GM12865 (cell line): ENCODE measurements around the gene HIP1R.

Source experiments
- DNase-seq: peaks from one replicate; pipeline ENCODE4 v3.0.0; 2010; ENCODE audit warnings: low read depth
- H3K4me3 ChIP-seq: 2 replicates; pipeline ENCODE4 v1.5.1; 2011; ENCODE audit warnings: mild to moderate bottlenecking, low read depth, low read length, control low read depth
- TF ChIP-seq, protein P1 (sequence below): IDR thresholded peaks from 2 replicates; pipeline ENCODE4 v1.5.1; 2011; ENCODE audit warnings: low read length, control low read depth, low read depth, inconsistent platforms; ENCODE audit not compliant: insufficient read depth; ENCODE audit errors: missing control alignments

HIP1R gene

DNA sequence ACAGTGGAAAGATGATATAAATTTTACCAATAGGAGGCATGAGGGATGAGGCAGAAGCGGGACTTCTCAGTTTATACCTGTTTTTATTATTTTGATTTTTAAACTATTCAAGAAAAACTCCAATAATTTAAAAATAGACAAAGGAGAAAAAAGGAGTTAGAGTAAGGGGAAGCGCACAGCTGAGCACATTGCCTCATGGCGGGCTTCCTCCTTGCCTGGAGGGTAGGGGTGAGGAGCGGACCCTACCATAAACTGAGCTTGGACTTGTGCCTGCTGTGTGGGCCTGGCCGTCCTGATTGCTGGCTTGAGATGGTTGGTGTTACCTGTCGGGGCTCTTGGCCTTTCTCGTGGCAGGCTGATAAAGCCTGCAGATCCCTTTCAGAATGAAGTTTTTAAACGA is 15.1 kb upstream of the HIP1R start:
- TF ChIP-seq, protein P1, sequence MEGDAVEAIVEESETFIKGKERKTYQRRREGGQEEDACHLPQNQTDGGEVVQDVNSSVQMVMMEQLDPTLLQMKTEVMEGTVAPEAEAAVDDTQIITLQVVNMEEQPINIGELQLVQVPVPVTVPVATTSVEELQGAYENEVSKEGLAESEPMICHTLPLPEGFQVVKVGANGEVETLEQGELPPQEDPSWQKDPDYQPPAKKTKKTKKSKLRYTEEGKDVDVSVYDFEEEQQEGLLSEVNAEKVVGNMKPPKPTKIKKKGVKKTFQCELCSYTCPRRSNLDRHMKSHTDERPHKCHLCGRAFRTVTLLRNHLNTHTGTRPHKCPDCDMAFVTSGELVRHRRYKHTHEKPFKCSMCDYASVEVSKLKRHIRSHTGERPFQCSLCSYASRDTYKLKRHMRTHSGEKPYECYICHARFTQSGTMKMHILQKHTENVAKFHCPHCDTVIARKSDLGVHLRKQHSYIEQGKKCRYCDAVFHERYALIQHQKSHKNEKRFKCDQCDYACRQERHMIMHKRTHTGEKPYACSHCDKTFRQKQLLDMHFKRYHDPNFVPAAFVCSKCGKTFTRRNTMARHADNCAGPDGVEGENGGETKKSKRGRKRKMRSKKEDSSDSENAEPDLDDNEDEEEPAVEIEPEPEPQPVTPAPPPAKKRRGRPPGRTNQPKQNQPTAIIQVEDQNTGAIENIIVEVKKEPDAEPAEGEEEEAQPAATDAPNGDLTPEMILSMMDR, result no peak
- H3K4me3 ChIP-seq, result no peak overlapping the region
- DNase-seq, result no peak

DNA sequence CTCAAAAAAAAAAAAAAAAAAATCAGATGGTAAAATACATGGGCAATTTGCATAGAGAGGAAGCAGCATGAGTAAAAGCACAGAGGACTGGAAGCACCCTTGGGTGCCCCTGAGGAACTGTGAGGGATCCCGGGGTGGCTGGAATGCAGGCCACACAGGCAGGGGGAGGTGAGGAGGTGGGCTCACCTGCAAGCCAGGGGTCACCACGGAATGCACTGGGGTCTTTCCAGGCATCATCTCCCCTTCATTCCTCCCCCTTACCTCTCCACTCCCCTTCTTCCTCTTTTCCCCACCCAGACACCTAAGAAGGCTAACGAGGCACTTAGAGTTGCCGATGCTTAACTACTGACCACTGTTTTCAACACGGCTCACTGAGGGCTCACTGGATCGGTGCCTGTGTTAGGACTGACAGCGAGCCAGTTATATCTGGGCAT is 14.4 kb upstream of the HIP1R start:
- no peak overlapping the region for H3K4me3 ChIP-seq
- peak; percentile 26 for DNase-seq
- TF ChIP-seq, protein P1, result no peak

DNA sequence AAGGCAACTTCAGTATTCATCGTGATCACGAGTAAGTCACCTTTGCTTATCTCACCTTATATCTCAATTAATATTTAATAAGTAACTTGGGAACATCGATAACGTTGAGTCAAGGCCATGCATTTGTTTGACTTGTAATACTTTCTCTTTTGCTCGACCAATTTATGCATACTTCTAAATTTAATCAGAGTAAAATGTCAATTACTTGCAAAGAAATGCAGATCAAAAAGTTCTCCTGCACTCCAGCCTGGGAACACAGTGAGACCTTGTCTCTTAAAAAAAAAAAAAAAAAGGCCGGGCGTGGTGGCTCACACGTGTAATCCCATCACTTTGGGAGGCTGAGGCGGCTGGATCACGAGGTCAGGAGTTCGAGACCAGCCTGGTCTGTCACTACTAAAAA is 11.8 kb upstream of the HIP1R start:
- TF ChIP-seq, protein P1, result no peak
- H3K4me3 ChIP-seq, result no peak overlapping the region
- DNase-seq, result no peak

DNA sequence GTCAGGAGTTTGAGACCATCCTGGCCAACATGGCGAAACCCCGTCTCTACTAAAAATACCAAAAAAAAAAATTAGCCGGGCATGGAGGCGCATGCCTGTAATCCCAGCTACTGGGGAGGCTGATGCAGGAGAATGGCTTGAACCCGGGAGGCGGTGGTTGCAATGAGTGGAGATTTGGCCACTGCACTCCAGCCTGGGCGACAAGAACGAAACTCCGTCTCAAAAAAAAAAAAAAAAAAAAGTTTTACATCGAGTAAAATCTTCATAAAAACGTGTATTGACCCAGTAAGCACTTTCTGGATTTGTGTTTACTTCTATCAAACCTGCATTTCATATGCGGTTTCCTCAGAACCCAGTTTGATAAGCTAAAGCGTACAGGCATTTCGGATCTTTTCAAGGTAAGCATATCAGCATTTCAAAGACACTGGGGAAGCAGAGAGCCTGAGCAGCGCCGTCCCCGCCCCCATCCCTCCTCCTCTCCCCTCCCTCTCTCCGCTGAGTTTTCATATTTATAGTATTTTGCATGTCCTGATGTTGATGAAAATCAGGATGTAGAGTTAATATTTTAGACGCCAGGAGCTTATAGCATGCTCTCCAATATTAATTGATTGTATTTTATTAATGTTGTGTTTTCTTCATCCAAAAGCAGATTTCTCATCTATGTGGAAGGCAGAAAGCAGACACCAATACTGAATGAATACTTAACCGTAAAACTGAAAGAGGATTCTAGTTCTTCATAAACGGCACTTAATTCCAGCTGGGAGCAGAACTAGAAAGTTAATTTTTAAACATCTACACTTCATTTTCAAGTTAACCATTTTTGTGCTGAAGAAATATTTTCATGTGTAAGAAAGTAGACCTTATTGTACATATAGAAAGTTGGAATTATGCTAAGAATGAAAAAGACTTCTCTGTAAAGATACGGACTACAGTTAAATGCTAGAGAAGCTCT is 9.2 kb upstream of the HIP1R start:
- TF ChIP-seq, protein P1, result no peak
- no peak for DNase-seq
- no peak overlapping the region for H3K4me3 ChIP-seq

DNA sequence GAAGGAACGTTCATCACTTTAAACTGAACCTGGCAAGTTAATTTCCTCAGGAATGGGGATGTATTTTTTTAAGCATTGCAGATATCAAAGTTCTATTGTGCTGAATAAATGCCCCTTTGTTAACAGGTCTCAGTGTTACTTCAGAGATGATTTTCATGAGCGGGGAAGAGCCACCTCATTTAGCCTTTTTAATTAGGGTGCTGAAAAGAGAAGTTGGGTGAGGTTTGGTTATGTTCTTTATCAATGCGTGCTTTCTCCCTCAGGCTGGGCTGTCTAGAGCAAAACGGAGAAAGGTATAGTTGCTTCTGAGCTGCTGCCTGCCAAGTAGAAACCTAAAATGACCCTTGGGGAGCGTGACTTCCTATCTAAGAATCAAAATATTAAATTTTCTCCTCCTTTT is 8.0 kb upstream of the HIP1R start:
- TF ChIP-seq, protein P1, result no peak
- no peak for DNase-seq
- no peak overlapping the region for H3K4me3 ChIP-seq

DNA sequence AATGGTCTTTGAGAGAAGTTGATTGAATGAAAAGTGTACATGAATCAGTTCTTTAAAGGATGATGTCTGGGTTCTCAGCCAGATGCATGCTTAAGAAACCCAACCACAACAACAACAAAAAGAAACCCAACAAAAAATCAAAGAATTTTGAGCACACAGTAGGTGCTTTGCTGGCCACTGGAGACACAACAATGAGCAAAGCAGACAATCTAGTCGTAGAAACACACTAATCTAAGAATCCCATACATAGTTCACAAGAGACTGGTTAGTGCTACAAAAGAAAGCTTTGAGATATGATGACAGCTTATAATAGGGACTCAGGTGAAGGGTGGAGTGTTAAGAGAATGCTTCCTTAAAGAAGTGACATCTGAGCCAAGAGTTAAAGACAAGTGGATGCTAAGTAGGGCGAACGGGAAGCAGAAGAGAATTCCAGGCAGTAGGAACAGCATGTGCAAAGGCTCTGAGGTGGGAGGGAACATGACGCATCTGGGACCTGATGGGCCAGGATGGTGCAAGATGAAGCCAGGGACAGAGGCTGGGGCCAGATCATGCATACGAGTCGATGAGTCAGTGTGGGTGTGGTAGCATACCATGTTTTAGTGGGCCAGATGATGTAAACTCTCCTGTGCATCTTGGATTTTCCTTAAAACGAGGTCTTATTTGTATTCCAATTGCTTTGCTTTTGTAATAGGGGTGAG is 4.6 kb upstream of the HIP1R start:
- DNase-seq, result no peak
- H3K4me3 ChIP-seq, result no peak overlapping the region
- TF ChIP-seq, protein P1, result no peak
